OCI-LY3 (cell line): ENCODE data around the gene RAB3D.
A peak's percentile ranks its signal among the peaks of the same experiment; 100 is the strongest.

ENCODE experiments used
- H2AFZ ChIP-seq: fragments of 200-600, 300-600 bp; shearing (Covaris generic); 2 replicates; pipeline ENCODE4 v1.6.0; 2014; ENCODE audit warnings: antibody characterized with exemption, low read depth, low read length
- H3K27ac ChIP-seq: fragments of 200-600, 300-600 bp; sonication (generic); 2 replicates; pipeline ENCODE4 v1.5.1; 2014; ENCODE audit warnings: mild to moderate bottlenecking, low read length, moderate library complexity, mixed read lengths
- H3K27me3 ChIP-seq: fragments of 200-600, 300-600 bp; sonication (generic); 2 replicates; pipeline ENCODE4 v1.6.1; 2014; ENCODE audit warnings: low read depth, low read length, mixed read lengths
- H3K36me3 ChIP-seq: fragments of 200-600, 300-600 bp; sonication (generic); replicated peaks from 2 replicates; pipeline ENCODE3; 2014; ENCODE audit warnings: low read depth, low read length, mixed read lengths
- H3K4me1 ChIP-seq: fragments of 300-600, 200-600 bp; sonication (generic); 2 replicates; pipeline ENCODE4 v1.6.1; 2014; ENCODE audit warnings: low read length, mixed read lengths
- H3K4me2 ChIP-seq: fragments of 200-600, 300-600 bp; sonication (generic); 2 replicates; pipeline ENCODE4 v1.6.1; 2014; ENCODE audit warnings: low read length, mixed read lengths
- H3K4me3 ChIP-seq: fragments of 300-600, 200-600 bp; sonication (generic); 2 replicates; pipeline ENCODE4 v1.5.1; 2014; ENCODE audit warnings: antibody characterized with exemption, mild to moderate bottlenecking, low read length, moderate library complexity
- H3K79me2 ChIP-seq: fragments of 300-600, 200-600 bp; shearing (Covaris generic); 2 replicates; pipeline ENCODE4 v1.6.1; 2014; ENCODE audit warnings: mild to moderate bottlenecking, low read length, mixed read lengths
- H3K9ac ChIP-seq: fragments of 300-600, 200-600 bp; shearing (Covaris generic); 2 replicates; pipeline ENCODE4 v1.6.0; 2014; ENCODE audit warnings: mild to moderate bottlenecking, low read length, moderate library complexity
- H3K9me3 ChIP-seq: fragments of 200-600, 300-600 bp; shearing (Covaris generic); 2 replicates; pipeline ENCODE4 v1.6.1; 2014; ENCODE audit warnings: low read length, mixed read lengths; ENCODE audit not compliant: insufficient read depth
- H4K20me1 ChIP-seq: fragments of 200-600, 300-600 bp; sonication (generic); 2 replicates; pipeline ENCODE4 v1.6.1; 2016; ENCODE audit warnings: low read length, mixed read lengths; ENCODE audit not compliant: insufficient read depth
- CTCF ChIP-seq: fragments of 200-600, 300-600 bp; sonication (generic); IDR thresholded peaks from 2 replicates; pipeline ENCODE4 v1.5.1; 2014; ENCODE audit warnings: antibody characterized with exemption, low read length, low read depth
- EZH2phosphoT487 ChIP-seq: fragments of 200-600 bp; shearing (Covaris generic); IDR thresholded peaks from 2 replicates; pipeline ENCODE4 v1.6.1; 2018; ENCODE audit warnings: antibody characterized with exemption, mixed run types, low read depth

Gene RAB3D

GRCh38 chr19:11295180-11295579 lies 44.3 kb downstream of the RAB3D start:
- H3K4me2 ChIP-seq = no peak overlapping the region
- TF ChIP-seq EZH2phosphoT487 = no peak
- no peak for TF ChIP-seq CTCF
- H3K36me3 ChIP-seq = no peaks in the 10 kb centered on the region
- no peak overlapping the region for H3K4me3 ChIP-seq
- H3K9ac ChIP-seq = no peak overlapping the region
- H3K27me3 ChIP-seq = peaks cover 26% of the 10 kb centered on the region
- no peaks in the 10 kb centered on the region for H3K79me2 ChIP-seq
- H3K9me3 ChIP-seq = no peaks in the 10 kb centered on the region
- no peaks in the 10 kb centered on the region for H4K20me1 ChIP-seq
- H3K27ac ChIP-seq = no peak overlapping the region
- H3K4me1 ChIP-seq = peaks cover 10% of the 10 kb centered on the region
- no peak overlapping the region for H2AFZ ChIP-seq

GRCh38 chr19:11293433-11294389 lies 45.7 kb downstream of the RAB3D start:
- peak overlapping the region; percentile 65 for H3K4me3 ChIP-seq
- H3K27ac ChIP-seq = no peak overlapping the region
- peak; percentile 97 for TF ChIP-seq CTCF
- TF ChIP-seq EZH2phosphoT487 = no peak
- H3K79me2 ChIP-seq = no peaks in the 10 kb centered on the region
- H3K36me3 ChIP-seq = no peaks in the 10 kb centered on the region
- H2AFZ ChIP-seq = peak overlapping the region; percentile 65; the same call in 1 of the 2 replicates
- no peaks in the 10 kb centered on the region for H3K9me3 ChIP-seq
- H3K27me3 ChIP-seq = peaks cover 29% of the 10 kb centered on the region
- peak overlapping the region; percentile 70 for H3K4me2 ChIP-seq
- H3K4me1 ChIP-seq = peaks cover 10% of the 10 kb centered on the region
- H3K9ac ChIP-seq = peak overlapping the region; percentile 5; the same call in 1 of the 2 replicates
- H4K20me1 ChIP-seq = no peaks in the 10 kb centered on the region

GRCh38 chr19:11291991-11292390 lies 47.5 kb downstream of the RAB3D start:
- H3K4me3 ChIP-seq = no peak overlapping the region
- H3K9ac ChIP-seq = no peak overlapping the region
- no peaks in the 10 kb centered on the region for H4K20me1 ChIP-seq
- H3K36me3 ChIP-seq = no peaks in the 10 kb centered on the region
- no peak for TF ChIP-seq CTCF
- TF ChIP-seq EZH2phosphoT487 = no peak
- peaks cover 29% of the 10 kb centered on the region for H3K27me3 ChIP-seq
- H3K9me3 ChIP-seq = no peaks in the 10 kb centered on the region
- H3K4me1 ChIP-seq = peaks cover 10% of the 10 kb centered on the region
- H3K4me2 ChIP-seq = no peak overlapping the region
- no peaks in the 10 kb centered on the region for H3K79me2 ChIP-seq
- no peak overlapping the region for H3K27ac ChIP-seq
- no peak overlapping the region for H2AFZ ChIP-seq

DNA sequence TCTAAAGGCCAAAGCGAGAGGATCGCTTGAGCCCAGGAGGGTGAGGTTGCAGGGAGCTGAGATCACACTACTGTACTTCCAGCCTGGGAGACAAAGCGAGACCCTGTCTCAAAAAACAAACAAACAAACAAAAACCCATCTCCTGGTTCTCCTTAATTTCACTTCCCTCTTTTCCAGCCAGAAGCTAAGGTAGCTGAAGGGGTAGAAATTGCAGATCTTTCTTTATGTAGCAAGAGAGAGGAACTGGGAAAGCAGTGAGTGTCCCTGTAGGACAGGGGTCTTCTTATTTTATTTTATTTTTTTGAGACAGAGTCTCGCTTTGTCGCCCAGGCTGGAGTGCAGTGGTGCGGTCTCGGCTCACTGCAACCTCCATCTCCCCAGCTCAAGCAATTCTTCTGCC lies 48.0 kb downstream of the RAB3D start:
- Histone ChIP-seq H3K27me3 (peaks cover 26% of the 10 kb centered on the region), H3K9me3 (no peaks in the 10 kb centered on the region), H4K20me1 (no peaks in the 10 kb centered on the region), H3K27ac (no peak overlapping the region), H2AFZ (no peak overlapping the region), H3K4me2 (no peak overlapping the region), H3K79me2 (no peaks in the 10 kb centered on the region), H3K36me3 (no peaks in the 10 kb centered on the region), H3K4me3 (no peak overlapping the region), H3K4me1 (peaks cover 10% of the 10 kb centered on the region), H3K9ac (no peak overlapping the region)
- TF ChIP-seq EZH2phosphoT487 = no peak
- TF ChIP-seq CTCF = no peak
